Stimulated activated CD4-positive, alpha-beta T cell treated with anti-CD3 and anti-CD28 coated beads, TNF-alpha, amount 100 ng/mL, for 48 hours (primary cell): ENCODE data around the gene RABAC1.

Experiments
- DNase-seq, 3 donors: peaks; one replicate each; pipeline ENCODE4 v3.0.0-alpha.2; 2020; ENCODE audit warnings: low read depth in 3 of 3

The RABAC1 gene

DNA sequence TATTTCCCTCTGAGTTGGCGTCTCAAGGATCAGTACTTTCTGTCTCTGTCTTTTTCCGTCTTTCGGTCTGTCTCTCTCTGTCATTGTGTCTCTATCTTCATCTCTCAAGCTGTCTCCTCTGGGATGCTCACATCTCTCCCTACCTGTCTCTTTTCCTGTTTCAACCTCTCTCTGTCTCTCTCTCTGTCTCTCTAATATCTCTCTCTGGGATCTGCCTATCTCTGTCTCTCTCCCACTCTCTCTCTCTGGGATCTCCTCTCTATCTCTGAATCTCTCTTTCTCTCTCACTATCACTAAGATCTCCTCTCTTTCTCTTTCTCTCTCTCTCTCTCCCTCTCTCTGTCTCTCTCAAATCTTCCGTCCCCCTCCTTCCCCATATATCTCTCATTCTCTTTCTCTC lies 30.9 kb upstream of the RABAC1 start:
- no peak for DNase-seq

GRCh38 chr19:41988947-41989346 lies 29.8 kb upstream of the RABAC1 start:
- no peak for DNase-seq

DNA sequence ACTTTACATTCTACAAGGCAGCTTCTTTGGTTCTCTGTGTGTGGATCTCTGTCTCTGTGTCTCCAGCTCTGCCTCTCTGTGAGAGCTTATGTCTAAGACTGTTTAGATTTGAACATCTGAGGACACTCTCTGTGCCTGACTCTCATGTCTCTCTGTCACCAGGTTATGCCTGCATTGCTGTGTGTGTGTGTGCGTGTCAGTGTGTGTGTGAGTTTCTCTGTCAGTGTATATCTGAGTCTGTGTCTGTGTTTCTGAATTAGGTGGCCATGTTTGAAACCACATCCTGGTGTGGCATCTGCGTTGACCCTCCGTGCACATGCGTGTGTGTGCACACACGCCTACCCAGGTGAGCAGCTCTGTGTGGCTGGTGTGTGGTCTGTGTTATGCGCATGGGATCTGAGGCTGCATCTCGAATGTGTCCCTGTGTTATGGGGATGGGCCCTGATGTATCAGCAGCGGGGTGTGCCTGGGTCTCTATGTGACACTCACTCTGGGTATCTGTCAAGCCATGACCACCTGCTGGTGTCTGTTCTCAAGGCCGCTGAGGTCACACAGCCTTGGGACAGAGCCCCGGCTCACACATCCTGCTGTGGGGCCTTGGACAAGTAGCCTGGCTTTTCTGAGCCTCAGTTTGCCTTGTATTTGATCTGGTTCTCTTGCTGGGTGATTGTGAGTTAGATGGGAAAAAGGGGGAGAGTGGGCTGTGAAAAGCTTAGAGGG lies 28.2 kb upstream of the RABAC1 start:
- DNase-seq, result no peak

DNA sequence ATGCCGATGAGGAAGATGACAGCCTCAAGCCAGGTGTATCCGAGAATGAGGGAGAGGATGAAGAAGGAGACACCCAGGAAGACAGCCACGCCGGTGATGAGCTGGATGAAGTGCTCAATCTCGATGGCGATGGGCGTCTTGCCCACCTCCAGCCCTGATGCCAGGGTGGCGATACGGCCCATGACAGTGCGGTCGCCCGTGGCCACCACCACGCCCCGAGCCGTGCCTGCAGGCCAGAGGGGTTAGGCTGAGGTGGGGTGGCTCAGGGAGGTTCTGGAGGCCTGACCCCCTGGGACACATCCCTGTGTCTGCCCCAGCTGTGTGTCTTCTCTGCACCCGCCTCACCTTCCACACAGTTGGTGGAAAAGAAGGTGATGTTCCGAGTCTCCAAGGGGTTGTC lies 25.8 kb upstream of the RABAC1 start:
- no peak for DNase-seq

DNA sequence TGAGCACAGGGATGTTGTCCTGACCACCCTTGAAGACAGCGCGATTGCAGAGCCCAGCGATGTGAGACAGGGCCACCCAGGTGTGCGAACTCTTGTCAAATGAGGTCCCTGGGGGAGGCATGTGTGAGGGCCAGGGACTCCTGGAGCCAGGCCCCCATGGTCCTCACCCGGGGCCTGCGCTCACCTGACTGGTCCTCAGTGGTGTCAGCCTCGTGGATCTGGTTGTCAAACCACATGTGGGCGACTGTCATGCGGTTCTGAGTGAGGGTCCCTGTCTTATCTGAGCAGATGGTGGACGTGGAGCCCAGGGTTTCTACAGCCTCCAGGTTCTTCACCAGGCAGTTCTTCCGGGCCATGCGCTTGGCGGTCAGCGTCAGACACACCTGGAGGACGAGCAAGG lies 22.6 kb upstream of the RABAC1 start:
- DNase-seq, result no peak

DNA sequence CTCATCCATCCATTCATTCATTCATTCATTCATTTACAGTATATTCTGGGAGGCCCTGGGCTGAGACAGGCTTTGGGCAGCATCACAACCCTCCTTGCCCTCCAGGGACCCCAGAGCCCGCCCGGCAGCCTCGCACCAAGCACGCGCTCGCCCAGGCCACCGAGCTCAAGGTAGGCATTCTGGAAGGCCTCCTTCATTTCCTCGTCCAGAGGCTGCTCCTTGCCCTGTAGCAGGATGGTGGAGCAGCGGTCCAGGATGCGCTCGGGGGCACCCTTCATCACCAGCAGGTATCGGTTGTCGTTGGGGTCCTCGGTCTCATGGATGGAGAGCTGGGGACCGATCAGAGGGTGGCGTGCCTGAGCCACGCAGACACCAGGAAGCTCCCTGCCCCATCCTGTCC lies 19.3 kb upstream of the RABAC1 start:
- DNase-seq, result no peak

DNA sequence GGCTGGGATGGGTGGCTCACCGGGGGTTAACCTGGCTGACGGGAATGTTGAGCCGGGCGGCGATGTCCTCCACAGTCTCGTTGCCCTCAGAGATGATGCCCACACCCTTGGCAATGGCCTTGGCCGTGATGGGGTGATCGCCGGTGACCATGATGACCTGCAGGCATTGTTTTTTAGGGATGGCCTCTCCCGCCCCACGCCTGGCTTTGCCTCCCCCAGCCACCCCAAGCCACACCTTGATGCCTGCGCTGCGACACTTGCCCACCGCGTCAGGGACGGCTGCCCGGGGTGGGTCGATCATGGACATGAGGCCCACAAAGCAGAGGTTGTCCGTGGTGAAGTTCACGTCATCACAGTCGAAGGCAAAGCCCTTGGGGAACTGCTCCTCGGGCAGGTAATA lies 18.8 kb upstream of the RABAC1 start:
- no peak for DNase-seq

- no peak for DNase-seq
Observed at GRCh38 chr19:41974652-41975051, 15.5 kb upstream of the RABAC1 start.

DNA sequence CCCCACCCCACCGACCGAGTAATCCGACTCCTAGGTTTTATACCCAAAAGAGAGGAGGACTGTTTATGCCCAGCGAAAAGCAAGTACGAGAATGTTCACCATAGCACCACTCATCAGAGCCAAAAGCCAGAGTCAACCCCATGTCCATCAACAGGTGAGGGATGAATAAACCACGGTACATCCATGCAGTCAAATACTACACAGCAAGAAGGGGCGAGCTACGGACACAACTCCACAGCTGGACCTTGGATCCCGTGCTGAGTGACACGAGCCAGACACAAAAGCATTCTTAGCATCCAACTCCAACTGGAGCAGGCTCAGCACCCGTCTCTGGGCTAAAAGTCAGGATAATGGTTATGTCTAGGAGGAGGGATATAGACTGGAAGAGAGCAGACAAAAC lies 12.2 kb upstream of the RABAC1 start:
- DNase-seq, result no peak

DNA sequence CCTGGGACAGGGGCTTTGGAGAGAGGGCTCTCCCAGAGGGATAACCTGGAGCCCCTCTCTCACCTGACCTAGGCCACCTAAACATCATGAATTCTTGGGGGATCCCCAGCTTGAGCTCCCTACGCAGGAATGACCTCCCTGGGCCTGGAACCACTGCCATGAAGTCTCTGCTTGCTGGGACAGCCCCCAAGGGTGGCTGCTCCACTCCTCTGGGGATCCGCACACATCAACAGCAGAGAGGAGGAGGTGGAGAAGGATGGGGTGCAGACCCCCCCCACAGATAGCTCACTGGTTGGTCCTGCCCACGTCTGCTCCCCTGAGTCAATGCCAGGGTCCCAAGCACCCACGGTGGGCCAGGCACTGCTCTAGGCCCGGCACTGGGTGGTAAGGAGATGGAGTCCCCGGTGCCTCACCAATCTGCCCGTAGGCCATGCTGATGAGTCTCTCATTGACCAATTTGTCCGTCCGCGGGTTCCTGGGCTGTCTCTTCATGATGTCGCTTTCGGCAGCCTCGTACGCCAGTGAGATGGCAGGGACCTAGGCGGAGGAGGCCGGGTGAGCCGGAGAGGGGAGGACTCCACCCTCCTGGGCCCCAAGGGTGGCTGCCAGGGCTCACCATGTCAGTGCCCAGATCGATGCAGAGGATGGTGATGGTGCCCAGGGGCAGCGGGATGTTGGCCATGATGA lies 10.8 kb upstream of the RABAC1 start:
- no peak for DNase-seq

GRCh38 chr19:41968751-41969595 lies 9.9 kb upstream of the RABAC1 start:
- no peak for DNase-seq

- DNase-seq, result no peak
Observed at GRCh38 chr19:41967054-41967783, 8.1 kb upstream of the RABAC1 start.

DNA sequence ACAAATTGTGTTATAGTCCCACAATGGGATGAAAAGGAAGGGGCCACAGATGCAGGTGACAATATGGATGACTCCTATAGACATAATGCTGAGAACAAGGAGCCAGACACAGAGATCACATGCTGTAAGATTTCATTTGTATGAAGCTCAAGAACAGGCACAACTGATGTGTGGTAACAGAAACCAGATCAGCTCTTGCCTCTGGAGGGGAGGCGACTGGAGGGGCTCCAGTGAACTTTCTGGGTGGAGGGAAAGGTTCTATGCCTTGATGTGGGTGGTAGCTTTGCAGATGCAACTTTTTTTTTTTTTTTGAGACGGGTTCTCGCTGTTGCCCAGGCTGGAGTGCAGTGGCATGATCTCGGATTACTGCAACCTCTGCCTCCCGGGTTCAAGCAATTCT lies 6.0 kb upstream of the RABAC1 start:
- no peak for DNase-seq

GRCh38 chr19:41960973-41961372 lies 1.9 kb upstream of the RABAC1 start:
- DNase-seq, result no peak

- DNase-seq, result peak; percentile 65 to 94 (median 69)
Observed at GRCh38 chr19:41958367-41959055, 610 bp downstream of the RABAC1 start.

DNA sequence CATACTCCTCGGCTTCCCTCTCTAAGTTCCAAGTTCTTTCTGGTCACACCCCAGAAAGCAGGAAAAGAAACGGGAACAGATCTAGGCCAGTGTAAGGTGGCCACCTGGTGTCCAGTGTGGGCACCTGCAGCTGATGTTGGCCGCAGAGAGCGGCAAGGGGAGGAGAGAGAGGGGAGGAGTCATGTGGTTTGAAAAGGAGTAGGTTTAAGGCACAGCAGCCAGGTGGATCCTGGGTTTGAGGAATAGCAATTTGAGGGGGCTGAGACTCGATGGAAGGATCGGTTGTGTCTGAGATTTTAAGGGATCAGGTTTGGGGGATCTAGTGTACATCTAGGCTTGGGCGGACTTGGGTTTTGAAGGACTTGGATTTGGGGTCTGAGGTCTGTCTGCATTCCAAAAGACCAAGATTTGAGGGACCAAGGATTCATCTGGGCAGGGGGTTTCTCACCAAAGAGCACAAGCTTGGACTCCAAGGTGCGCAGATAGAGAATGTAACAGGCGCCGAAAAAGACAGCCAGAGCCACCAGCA lies 1.2 kb downstream of the RABAC1 start:
- DNase-seq, result peak in 1 of 3 donors; percentile 31

GRCh38 chr19:41957161-41957837 lies 1.8 kb downstream of the RABAC1 start:
- no peak for DNase-seq

GRCh38 chr19:41956621-41957020 lies 2.5 kb downstream of the RABAC1 start:
- no peak for DNase-seq

DNA sequence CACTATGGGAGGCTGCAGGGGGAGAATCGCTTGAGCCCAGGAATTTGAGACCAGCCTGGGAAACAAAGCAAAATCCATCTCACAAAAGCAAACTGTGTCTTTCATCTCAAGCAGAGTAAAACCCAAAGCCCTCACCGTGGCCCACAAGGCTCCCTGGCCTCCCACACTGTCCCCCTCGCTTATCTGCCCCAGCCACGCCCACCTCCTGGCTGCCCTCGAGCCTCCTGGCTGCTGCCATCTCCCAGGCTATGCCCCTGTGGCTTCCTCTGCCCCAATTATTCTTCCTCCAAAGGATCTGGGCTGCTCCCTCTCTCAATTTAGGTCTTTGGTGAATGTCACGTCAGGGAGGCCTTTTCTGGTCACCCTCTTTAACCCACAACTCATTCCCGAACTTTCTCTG lies 3.6 kb downstream of the RABAC1 start:
- no peak for DNase-seq

DNA sequence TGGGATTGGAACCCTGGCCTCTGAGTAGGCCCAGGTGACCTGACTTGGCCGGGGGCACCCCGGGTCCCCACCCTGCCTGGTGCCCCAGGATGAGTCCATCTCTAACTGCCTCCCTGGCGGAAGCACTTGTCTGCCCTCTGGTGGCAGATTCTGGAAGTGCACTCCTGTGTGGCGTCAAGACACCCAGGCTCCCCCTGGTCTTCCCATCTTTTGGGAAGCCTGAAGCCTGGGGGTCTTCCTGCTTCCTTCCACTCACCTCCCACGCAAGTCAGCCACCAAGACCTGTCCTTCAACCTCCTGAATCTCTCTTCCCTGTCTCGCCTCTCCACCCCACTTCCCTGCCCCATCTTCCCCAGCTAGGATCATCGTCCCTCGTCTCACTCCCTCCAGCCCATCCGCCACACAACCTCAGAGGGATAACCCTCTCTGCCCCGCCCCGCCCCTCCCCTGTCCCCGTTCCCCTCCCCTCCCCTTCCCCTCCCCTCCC lies 7.4 kb downstream of the RABAC1 start:
- DNase-seq, result peak; percentile 68 to 90 (median 83)
